NOMO-1 (cell line): ENCODE measurements around the gene IRGQ.
"Not testable (repeated sequence)": the region's sequence is repeated elsewhere in the genome, so short reads cannot be mapped to it uniquely, and the experiment has no call there.

Experiments
- DNase-seq, 2 experiments: peaks; one replicate each; lab custom pipeline; 2025; ENCODE audit not compliant: unreplicated experiment in 2 of 2; lab: John Stamatoyannopoulos, UW

IRGQ gene

DNA sequence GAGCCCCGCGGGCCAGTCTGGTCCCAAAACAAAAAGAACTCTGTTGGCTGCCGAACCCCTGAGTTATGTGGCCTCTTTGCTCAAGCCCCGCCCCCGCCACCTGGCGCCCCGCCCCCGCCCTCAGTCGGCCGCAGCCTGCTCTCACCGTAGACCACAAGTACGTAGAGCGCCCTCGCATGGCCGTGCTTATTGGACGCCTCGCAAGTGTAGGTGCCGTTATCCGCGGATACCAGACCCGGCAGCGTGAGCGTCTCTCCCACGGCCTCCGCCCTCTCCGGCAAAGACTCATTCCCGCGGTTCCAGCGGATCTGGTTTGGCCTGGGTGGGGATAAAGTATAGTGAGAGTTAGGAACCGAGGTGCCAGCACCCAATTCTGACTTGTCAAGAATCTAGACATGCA lies 29.0 kb upstream of the IRGQ start:
- DNase-seq: peak in 1 of 2 experiments; percentile 13

DNA sequence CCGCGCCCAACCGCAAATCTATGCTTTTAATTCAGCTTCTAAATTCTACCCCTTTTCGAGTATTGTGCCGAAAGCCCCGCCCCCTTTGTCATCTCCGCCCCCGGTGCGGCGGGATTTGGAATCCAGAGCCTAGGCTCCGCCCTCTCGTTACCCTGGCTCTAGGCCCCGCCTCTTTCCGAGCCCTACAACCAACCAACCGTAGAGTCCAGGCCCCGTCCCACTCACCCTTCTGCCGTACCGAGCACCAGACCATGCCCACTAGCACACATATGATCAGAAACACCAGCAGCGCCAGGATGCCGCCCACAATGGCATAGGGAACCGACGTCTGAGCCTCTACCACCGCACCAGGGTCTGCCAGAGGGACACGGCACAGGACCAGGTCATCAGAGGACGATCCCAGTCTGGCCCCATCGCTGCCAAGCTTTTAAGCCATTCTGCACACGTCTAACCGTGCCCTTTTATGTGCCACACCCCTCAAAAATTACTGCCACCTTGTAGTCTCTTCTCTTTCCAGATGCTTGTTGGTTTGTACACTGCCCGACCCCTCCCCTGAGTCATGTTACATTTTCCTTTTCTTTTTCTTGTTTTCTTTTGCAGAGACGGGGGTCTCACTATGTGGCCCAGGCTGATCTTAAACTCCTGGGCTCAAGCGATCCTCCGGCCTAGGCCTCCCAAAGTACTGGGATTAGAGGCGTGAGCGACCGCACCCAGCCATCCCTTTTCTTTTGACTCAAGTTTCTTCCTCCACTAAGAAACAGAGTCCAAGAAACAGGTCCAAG lies 28.1 kb upstream of the IRGQ start:
- no peak for DNase-seq

DNA sequence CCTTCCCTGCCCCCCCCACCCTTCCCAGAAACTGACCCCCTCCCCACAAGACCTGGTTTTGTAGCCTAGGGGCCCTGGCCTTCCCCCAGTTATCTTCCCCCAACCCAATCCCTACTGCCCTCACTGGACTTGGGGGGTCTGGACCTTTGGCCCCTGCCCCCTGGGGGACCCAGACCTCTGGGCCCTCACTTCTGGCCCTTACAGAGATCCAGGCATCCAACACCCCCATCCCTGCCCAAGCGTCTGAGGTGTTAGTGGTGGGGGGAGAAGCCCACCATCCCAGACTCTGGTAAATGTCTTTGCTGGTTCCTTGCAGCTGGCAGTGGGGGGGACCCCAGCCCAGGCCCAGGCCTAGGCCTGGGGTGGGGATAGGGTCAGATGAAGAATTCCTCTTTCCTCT lies 27.0 kb upstream of the IRGQ start:
- no peak for DNase-seq

DNA sequence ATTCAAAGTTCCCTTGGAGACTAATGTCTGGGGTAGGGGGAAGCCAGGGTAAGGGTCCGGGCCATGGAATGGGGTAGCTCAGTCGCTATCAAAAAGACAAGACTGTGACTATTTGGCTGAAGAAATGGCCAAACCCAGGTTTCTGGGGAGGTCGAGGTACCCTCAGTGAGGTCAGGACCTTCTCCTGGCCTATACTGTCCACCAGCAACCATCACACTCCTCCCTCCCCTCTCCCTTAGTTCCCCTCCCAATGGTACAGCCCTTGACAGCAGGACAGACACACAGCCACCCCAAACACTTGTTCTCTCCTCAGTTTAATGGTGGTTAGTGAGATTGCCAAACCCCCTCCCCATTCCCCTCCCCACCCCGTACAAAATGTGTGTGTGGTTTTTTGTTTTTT lies 26.1 kb upstream of the IRGQ start:
- no peak for DNase-seq

DNA sequence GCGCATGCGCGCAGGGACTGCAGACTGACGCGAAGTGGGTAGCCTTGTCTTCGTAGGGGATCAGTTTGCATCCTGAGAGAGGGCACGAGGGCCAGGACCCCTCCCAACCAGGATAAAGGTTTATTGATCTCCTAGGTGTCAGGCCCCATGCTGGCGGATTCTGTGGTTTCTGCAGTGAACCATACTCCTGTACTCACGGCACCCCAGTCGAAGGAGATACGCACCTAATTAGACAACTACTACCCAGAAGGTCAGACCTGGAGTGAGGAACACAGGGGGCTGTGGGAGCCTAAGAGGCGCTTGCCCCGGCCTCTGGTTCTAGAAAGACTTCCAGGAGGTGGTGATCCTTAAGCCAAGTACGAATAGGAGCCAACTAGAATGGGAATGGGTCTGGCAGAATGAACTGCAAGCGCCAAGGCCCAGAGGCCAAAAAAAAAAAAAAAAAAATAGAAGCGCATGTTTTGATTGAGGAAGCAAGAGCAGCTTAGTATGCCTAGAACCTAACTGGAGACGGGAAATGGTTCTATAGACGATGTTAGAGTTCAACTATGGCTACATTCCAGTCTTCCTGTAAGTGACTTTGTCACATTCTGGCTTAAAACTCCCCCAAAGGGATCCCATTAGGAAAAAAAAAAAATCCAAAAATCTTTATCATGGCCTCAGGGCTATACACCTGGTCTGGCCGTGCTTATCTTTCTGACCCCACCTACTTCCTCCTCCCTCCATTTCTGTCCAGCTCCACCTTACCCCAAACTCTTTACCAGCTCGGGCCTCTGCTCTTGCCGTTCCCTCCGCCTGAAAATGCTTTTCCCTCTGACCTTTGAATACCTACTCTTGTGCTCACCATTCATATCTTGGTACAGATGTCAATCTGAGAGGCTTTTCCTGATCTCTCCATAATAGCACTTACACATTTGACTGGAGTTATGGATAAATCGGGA lies 24.4 kb upstream of the IRGQ start:
- no peak for DNase-seq

DNA sequence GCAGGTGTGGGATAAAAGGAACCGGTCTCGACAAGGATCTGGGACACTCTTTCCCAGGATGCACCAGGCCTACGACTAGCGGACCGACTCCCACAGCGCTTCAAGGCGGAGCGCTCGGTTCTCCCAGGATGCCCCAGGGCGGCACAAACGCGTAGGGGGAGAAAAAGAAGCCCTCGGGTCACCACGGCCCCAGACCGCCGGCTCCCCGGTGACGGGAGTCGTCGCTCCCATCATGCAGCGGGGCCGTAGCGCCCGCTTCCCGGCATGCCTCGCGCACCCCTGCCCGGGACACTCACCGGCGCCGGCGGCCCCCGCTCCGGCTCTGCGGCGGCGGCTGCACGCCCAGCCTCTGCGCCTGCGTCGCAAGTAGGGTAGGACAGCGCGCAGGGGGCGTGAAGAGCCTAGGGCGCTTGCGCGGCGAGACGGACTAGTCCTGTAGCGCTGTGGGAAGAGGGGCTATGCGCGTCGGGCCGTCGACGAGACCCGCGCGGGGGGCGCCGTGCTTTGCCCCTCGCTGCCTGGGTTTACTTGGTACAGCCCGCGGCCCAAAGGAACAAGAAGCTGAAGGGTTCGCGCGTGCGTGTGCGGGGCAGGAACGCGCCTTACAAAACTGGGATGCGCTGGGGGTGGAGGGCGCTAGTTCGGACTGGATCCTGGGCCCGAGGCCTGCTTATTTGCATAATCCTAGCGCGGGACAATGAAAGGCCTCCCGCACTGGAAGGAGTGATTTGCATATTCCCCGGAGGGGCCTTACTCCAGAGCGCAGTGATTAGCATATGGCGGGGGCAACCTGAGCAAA lies 23.5 kb upstream of the IRGQ start, which contains the start of gene ZNF428:
TSS of gene ZNF428 (minus strand) at position 368 of the 799 bp plus-strand sequence. CDS start 5,325 bp downstream, outside the sequence.
- peak; percentile 71 to 82 for DNase-seq

DNA sequence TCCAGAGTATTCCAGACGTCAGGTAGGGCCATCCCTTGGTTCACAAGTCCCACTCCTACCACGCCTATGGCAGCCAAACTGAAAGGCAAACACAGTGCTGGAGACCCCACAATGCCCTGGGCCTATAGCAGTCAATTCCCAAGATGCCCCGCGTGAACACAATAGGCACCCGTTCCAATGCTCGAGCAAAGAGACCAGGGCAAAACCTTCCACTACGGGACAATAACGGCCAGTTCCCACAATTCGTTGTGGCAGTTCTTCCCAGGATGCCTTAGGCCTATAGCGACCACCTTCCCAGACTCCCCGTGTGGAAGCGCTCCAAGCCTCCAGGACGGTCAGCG lies 23.0 kb upstream of the IRGQ start:
- DNase-seq: peak in 1 of 2 experiments; percentile 56

DNA sequence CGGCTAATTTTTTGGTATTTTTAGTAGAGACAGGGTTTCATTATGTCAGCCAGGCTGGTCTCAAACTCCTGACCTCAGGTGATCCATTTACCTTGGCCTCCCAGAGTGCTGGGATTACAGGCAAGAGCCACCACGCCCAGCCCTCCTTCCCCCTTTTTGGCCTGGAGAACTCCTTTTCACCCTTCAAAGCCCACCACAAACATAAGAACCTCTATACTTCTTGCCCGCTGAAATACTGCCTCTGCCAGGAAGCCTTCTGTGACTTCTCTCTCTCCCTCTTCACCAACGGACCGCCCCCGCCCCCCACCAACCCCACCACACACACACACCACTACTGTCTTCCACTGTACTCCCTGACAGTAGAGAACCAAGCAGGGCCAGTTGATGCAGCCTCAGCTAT lies 21.0 kb upstream of the IRGQ start:
- no peak for DNase-seq

DNA sequence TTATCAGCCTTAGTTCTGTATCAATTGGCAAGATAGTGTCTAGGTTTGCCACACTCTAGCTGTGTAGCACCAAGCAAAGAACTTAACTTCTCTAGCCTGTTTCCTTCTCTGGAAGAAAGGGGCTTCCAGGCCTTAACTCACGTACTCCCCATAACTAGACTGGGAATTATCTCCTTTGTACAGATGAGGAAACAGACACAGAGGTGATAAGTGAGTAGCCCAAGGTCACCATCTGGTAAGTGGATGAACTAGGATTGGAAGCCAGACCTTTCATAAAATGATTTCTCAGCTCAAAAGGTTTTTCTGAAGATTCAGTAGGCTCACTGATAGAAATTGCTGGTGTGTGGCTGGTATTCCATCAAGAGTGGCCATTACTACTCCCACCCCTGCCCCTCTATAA lies 20.4 kb upstream of the IRGQ start:
- DNase-seq: no peak

DNA sequence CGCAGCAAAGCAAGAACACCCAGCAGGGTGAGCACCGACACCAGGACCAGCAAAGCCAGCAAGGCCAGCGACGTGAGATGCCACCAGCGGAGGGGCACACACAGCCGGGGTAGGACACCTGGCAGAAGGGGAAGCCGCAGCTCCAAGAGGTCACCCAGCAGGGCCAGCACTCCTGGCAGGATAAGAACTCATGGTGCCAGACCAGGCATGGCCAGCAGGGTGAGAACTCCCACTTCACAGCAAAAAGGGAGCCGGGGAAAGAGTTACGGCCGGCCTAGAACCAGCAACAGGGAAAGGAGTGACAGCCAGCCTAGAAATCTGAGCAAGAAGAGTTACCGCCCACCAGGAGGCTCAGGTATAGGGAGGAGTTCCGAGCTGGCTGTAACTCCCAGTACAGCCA lies 16.4 kb upstream of the IRGQ start:
- DNase-seq: no peak

DNA sequence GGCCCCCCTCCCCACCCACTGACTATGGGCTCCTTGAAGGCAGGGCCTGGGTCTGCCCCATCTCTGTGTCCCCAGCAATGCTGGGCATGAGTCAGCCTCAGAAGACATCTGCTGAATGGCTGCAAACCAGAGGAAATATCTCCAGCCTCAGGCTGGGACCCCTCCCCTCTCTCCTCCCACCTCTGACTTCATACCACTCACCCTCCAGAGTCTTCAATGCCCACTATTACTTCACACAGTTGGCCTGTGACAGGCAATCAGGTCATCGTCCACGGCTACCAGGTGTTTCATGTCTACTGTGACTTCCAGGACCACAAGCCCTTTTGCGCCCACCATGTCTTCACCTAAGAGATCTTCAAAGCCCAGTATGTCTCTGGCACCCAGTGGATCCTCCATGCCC lies 15.9 kb upstream of the IRGQ start, which contains the start of gene SRRM5:
TSS of gene SRRM5 (plus strand) at position 301 of the 400 bp plus-strand sequence. CDS start at position 335, 34 bp downstream.
- no peak for DNase-seq

DNA sequence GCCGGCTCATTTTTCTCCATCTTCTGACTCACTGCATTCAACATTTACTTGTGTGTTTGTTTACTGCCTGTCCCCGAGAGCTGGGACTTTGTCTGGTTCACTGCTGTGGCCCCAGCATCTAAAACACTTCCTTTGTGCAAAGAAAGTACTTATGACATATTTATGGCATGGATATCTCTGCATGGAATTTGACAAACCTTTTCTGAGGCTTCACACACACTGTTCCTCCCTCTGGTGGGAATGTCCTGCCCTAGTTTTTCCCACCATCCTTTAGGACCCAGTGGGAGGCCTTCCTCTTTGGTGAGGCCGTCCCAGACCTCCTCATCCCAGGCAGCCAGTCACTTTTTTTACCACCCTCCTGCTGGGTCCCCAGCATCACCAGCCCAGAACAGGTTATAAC lies 14.6 kb upstream of the IRGQ start:
- DNase-seq: no peak

DNA sequence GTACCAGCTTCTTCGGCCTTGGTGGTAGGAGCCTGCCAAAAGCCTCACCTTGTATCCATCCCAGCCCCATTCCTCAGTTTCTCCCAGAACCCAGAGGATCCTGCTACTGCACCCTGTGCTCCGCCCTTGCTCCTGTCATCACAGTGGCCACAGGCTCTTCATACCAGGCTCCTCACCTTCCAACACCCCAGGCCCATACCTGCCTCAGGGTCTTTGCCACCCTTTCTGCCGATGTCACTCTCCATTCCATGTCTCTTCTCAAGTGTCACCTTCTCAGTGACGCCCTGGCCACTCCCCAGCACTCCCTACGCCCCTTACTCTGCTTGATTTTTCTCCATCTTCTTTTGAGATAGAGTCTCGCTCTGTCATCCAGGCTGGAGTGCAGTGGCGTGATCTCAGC lies 13.9 kb upstream of the IRGQ start:
- DNase-seq: no peak

DNA sequence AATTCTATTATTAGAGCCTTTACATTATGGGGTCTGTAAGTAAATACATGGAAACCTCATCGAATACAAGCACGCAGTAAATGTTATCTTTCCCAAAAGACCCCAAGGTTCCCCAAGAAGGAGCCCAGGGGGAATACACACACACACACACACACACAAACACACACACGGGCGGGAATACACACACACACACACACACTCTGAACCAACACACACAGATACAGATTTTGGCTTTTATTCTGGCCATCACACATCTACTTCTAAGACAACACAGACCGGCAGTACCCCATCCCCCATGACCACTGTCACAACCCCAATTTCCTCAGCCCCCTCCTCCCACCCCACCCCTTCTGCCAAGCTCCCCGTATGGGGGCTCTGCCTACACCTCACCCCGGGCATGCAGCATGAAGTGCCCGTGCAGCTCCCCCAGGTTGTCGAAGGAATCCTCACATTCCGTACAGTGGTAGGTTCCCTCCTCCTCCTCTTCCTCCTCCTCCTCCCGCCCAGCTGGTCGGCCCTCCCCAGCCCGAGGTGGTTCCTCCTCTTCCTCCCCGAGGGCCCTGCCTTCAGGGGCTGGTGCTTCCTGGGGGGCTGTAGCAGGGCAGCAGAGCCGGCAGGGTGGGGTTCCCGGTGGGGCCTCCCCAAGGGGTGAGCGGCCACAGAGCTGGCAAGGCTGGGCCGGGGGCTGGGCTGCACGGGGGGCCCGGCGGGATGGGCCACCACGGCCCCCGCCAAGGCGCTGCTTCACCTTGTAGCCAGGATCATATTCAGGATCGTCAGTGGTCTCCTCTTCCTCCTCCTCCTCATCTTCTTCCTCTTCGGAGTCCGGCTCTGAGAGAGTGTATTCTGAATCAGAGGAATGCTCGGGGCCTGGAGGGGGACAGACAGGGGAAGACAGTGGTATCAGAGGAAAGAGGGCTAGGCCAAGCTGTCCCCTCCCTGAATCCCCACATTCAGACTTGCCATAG lies 11.6 kb upstream of the IRGQ start:
- no peak for DNase-seq

DNA sequence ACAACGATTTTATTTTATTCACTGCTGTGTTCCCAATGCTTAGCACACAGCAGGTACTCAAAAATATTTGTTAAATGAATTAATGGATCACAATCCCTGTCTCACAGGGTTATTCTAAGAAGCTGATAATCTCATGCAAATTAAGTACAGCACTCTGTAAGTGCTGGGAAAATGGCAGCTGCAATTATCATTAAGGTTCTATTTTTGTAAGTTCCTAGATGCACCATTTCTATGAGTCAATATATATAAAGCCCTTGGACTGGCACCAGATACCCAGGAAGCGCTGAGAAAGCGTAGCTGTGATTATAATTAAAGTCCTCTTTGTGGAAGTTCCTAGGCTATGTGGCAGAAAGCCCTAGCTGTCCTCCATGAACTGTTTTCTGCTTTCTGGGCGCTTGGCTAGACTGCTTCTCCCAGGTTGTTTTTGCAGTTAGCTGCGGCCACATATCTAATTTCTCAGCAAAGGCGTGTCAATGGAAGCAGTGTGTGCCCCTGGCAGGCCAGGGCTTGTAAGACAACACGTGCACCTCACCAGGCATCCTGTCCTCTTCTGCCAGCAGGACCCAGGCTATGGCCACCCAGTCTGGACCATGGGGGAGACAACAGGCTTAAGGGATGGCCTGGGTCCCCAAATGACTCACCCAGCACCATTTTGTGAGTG lies 10.8 kb upstream of the IRGQ start:
- DNase-seq: no peak

DNA sequence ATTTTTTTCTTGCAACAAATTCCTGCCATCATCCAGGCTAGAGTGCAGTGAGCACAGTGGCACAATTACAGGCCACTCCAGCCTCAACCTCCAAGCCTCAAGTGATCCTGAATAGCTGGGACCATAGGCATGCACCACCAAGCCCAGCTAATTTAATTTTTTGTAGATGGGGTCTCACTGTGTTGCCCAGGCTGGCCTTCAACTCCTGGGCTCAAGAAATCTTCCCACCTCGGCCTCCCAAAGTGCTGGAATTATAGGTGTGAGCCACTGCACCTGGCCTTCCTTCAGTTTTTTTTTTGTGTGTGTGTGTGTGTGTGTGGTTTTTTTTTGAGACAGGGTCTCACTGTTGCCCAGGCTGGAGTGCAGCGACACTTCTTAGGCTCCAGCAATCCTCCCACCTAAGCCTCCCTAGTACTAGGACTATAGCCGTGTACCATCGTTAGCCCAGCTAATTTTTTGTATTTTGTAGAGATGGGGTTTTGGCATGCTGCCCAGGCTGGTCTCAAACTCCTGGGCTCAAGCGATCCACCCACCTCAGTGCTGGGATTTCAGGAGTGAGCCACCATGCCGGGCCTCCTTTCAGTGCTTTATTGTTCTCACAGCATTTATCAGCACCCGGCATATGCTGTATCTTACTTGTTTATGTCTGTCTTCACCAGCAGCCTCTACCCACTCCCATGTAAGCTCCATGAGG lies 10.1 kb upstream of the IRGQ start:
- no peak for DNase-seq

DNA sequence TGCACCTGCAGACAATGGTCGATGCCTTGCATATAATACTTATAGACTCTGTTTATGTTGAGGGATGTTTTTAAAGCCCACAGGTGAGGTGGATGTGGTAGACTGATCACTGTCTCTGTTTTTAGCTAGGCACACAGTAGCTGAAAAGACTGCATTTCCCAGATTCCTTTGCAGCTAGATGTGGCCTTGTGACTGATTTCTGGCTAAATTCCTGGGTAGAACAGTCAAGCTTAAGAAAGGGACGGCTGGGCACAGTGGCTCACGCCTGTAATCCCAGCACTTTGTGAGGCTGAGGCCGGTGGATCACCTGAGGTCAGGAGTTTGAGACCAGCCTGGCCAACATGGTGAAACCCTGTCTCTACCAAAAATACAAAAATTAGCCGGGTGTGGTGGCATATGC lies 4.4 kb upstream of the IRGQ start:
- not testable (repeated sequence) for DNase-seq

DNA sequence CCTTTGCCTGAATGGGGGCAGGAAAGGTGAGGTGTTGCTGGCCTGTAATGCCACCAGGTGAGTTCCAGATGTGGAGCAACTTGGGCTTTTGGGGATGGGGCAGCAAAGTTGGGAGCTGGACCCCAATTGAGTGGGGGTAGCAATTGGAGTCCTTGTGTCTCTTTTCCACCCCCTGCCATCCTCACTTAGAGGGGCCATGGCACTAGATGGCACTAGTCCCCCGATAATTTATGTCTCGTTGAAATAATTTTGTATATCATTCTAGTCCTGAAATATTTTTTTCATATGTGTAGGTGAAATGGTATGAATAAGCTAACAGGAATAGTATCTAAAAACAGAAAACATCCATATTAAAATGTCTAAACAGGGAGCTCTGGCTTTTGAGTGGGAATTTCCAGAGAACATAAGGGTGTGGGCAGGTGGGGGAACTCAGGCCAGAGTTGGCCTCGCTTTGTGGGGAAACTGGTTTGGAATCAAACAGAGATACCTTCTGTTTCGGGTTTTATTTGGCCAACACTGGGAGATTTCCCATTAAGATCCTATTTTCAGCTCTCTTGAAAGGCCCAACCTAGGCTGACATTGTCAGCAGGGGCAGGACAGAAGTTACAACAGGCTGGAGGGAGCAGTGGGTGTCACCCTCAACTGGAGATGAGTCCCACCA lies 3.8 kb upstream of the IRGQ start:
- DNase-seq: no peak
